ENCODE data around the gene ITGA3.

The ITGA3 gene

GRCh38 chr17:50098583-50098982 lies 42.7 kb downstream of the ITGA3 start:
- TF ChIP-seq CTCF (IDR thresholded peaks at IDR 0.05; ENCODE audit: extremely low read depth, insufficient read depth, missing control alignments) = no peak
- in situ Hi-C loops (cut with MboI; ENCODE audit: low pct_unique_long_range_greater_than_20kb, low sequenced_read_pairs, unreplicated experiment) = no loop called here
- no peak for DNase-seq (ENCODE audit: low spot score)

DNA sequence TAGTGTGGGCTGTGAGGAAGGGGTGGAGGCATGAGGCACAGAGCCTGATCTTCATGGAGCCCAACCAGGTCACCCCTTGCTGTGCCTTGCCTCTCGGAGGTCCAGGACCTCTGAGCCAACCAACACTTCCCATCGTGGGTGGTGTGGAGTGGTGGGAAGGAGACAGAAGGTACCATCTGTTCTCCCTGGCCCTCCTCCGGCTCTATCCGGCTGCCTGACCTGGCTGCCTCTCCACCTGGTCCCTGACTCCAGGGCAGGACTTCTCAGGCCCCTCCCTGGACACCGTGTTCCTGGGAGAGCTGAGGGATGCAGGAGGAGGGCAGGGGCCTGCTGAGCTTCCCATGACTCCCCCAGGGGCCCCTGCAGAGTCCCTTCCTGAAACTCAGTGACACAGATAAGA lies 43.1 kb downstream of the ITGA3 start:
- DNase-seq (ENCODE audit: low spot score) = no peak
- in situ Hi-C loops (cut with MboI; ENCODE audit: low pct_unique_long_range_greater_than_20kb, low sequenced_read_pairs, unreplicated experiment) = no loop called here
- TF ChIP-seq CTCF (IDR thresholded peaks at IDR 0.05; ENCODE audit: extremely low read depth, insufficient read depth, missing control alignments) = no peak

DNA sequence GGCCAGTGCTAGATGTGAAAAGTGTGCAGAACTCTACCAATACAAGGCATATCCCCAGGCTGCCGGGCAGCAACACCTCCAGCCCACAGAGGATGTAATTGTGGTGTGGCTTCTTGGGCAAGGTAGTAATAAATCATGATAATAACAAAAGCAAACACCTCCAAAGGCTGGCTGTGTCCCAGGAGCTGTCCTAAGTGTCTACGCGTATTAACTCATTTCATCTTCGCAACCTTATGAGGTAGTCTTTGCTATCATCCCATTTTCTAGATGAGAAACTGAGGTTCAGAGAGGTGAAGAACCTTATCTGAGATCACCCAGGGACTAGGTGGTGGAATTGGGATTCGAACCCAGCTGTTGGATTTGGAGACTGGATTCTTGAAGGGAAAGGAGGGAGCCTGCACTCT lies 44.6 kb downstream of the ITGA3 start:
- no peak for DNase-seq (ENCODE audit: low spot score)
- in situ Hi-C loops (cut with MboI; ENCODE audit: low pct_unique_long_range_greater_than_20kb, low sequenced_read_pairs, unreplicated experiment) = no loop called here
- no peak for TF ChIP-seq CTCF (IDR thresholded peaks at IDR 0.05; ENCODE audit: extremely low read depth, insufficient read depth, missing control alignments)

DNA sequence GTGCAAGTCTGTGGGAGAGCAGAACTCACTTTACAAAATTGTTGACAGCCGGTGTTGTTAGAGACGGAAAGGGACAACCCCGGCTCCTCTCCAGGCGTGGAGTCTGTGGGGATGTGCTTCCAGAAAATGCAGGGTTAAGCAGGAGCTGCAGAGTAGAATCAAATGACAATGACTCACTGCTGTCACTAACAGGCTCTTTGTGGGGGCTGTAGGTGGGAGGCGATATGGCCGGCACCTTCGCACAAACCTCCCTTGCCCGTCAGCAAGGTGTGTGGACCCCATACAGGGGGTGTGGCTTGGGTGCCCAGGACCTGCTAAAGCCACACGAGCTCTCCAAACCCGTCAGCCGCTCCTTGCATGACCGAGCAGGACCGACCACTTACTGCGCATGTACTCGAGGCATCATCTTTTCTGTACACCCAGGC lies 45.0 kb downstream of the ITGA3 start:
- in situ Hi-C loops (cut with MboI; ENCODE audit: low pct_unique_long_range_greater_than_20kb, low sequenced_read_pairs, unreplicated experiment) = no loop called here
- TF ChIP-seq CTCF (IDR thresholded peaks at IDR 0.05; ENCODE audit: extremely low read depth, insufficient read depth, missing control alignments) = no peak
- no peak for DNase-seq (ENCODE audit: low spot score)

DNA sequence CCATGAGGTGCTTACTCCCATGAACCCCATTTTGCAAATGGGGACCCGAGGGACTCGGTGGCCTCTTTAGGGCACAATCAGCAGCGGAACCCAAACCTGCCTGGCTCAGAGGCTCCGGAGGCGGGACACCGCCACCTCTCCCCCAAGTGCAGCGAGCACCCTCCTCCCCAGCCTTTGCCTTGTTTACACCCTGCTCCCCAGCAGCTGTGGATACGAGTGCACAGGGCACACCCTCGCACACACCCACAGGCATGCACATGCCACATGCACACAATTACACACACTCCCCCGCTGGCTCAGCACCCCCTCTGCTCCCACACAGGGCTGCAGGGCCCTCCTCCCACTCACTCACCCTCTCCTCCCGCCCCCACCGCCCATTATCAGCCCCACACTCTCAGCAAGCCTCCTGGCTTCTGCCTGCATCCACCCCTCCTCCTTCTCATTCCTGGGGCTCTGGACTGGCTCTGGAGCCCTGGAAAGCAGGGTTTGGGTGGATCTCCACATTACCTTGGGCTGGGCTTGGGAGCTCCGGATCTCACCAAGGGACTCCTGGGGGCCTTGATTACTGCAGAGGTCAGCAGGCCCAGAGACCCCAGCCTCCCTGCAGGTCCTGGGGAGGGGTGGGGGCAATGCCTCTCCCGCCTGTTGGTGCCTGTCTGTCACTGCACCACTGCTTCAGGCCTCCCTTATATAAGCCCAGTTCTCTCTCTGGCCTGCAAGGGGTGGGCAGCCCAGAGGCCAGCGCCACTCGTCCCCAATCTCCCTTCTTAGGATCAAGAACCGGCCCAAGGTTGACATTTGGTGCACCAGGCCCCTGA lies 45.6 kb downstream of the ITGA3 start:
- TF ChIP-seq CTCF (IDR thresholded peaks at IDR 0.05; ENCODE audit: extremely low read depth, insufficient read depth, missing control alignments) = no peak
- in situ Hi-C loops (cut with MboI; ENCODE audit: low pct_unique_long_range_greater_than_20kb, low sequenced_read_pairs, unreplicated experiment) = no loop called here
- DNase-seq (ENCODE audit: low spot score) = no peak

- in situ Hi-C loops (cut with MboI; ENCODE audit: low pct_unique_long_range_greater_than_20kb, low sequenced_read_pairs, unreplicated experiment) = no loop called here
- no peak for DNase-seq (ENCODE audit: low spot score)
- no peak for TF ChIP-seq CTCF (IDR thresholded peaks at IDR 0.05; ENCODE audit: extremely low read depth, insufficient read depth, missing control alignments)
Observed at GRCh38 chr17:50102164-50102991, 46.5 kb downstream of the ITGA3 start.
